ENCODE data around the gene SPOCK2. TPM values are rescaled to one million over a fixed set of nuclear protein-coding genes. Genes with fewer than 3 reads are reported as not detected.

SPOCK2 gene
- total and polyA plus RNA-seq, 2 donors (not counting 3 experiments of a cell fraction or from before 2014, with no cell fraction given): 0.40 to 1.1 TPM

GRCh38 chr10:72041491-72041890 is 46.9 kb downstream of the SPOCK2 start:
- no TSS peak for BruUV-seq (replicated peaks)
- intact Hi-C loops (cut with micrococcal nuclease): no loop called here

GRCh38 chr10:72039377-72039776 is 49.0 kb downstream of the SPOCK2 start:
- Histone ChIP-seq H3K4me1 (ENCODE audit: control insufficient read depth, extremely low read depth, insufficient read depth, low read length) (no peaks in the 10 kb centered on the region), H3K4me3 (replicated peaks in 1 of 3; ENCODE audit: insufficient read depth in 1 of 3, low read depth in 1 of 3, low read length in 3 of 3) (no peak overlapping the region), H2AFZ (ENCODE audit: low read depth, low read length) (no peak overlapping the region), H3K9me1 (replicated peaks; ENCODE audit: control insufficient read depth, extremely low read depth, insufficient read depth, low read length) (no peaks in the 10 kb centered on the region), H3K4me2 (ENCODE audit: insufficient read depth, low read length) (no peak overlapping the region), H3K9me3 (replicated peaks; ENCODE audit: control insufficient read depth, insufficient read depth, low read length) (no peaks in the 10 kb centered on the region), H4K20me1 (replicated peaks; ENCODE audit: control insufficient read depth, extremely low read depth, insufficient read depth, low read length) (no peaks in the 10 kb centered on the region), H3K9ac (replicated peaks; ENCODE audit: extremely low read depth, insufficient read depth, low read length) (no peak overlapping the region), H3K36me3 (ENCODE audit: control insufficient read depth in 2 of 2, extremely low read depth in 1 of 2, insufficient read depth in 2 of 2, low read length in 2 of 2) (no peaks in the 10 kb centered on the region), H3K79me2 (ENCODE audit: control insufficient read depth, insufficient read depth, low read length) (no peaks in the 10 kb centered on the region), H3K27me3 (ENCODE audit: control insufficient read depth in 2 of 2, insufficient read depth in 2 of 2, low read length in 2 of 2) (no peaks in the 10 kb centered on the region), H3K27ac (ENCODE audit: insufficient read depth, low read depth, low read length) (no peak overlapping the region)
- intact Hi-C loops (cut with micrococcal nuclease) (no loop called here), dilution Hi-C loops (cut with MboI; ENCODE audit: extremely low pct_ligation_motif_present, low sequenced_read_pairs) (no loop called here)
- TF ChIP-seq, protein P1, sequence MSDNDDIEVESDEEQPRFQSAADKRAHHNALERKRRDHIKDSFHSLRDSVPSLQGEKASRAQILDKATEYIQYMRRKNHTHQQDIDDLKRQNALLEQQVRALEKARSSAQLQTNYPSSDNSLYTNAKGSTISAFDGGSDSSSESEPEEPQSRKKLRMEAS (IDR thresholded peaks at IDR 0.05; ENCODE audit: insufficient read depth, insufficient read length): no peak
- no peak for TF ChIP-seq MYC (IDR thresholded peaks at IDR 0.05; ENCODE audit: low read depth, low read length)
- no peak for TF ChIP-seq FOS (IDR thresholded peaks at IDR 0.05; ENCODE audit: borderline replicate concordance, insufficient read depth, low read length)
- TF ChIP-seq EZH2 (IDR thresholded peaks at IDR 0.05; ENCODE audit: borderline replicate concordance, low read depth, low read length, severe bottlenecking): no peak
- DNase-seq (ENCODE audit: low read depth, low spot score): no peak
- POLR2A ChIA-PET: no interaction called here
- no TSS peak for BruUV-seq (replicated peaks)
- CTCF ChIA-PET: interaction anchor here (1.9 to 4.0 kb wide), 2 partner anchors 9 to 143 kb away, joined by 11 to 36 read pairs; no protein-coding TSS in a partner anchor
- no peak for FAIRE-seq

More at GRCh38 chr10:72041491-72041890, 46.9 kb downstream of the SPOCK2 start:
- TF ChIP-seq MYC (IDR thresholded peaks at IDR 0.05; ENCODE audit: low read depth, low read length): no peak
- TF ChIP-seq, protein P1 (IDR thresholded peaks at IDR 0.05; ENCODE audit: insufficient read depth, insufficient read length): no peak
- no peak overlapping the region for H3K27ac ChIP-seq (ENCODE audit: insufficient read depth, low read depth, low read length)
- H3K27me3 ChIP-seq (ENCODE audit: control insufficient read depth in 2 of 2, insufficient read depth in 2 of 2, low read length in 2 of 2): no peaks in the 10 kb centered on the region
- no peak overlapping the region for H3K4me3 ChIP-seq (replicated peaks in 1 of 3; ENCODE audit: insufficient read depth in 1 of 3, low read depth in 1 of 3, low read length in 3 of 3)
- no peaks in the 10 kb centered on the region for H3K9me1 ChIP-seq (replicated peaks; ENCODE audit: control insufficient read depth, extremely low read depth, insufficient read depth, low read length)
- POLR2A ChIA-PET: no interaction called here
- no peak overlapping the region for H2AFZ ChIP-seq (ENCODE audit: low read depth, low read length)
- no peak overlapping the region for H3K4me2 ChIP-seq (ENCODE audit: insufficient read depth, low read length)
- no peak overlapping the region for H3K9ac ChIP-seq (replicated peaks; ENCODE audit: extremely low read depth, insufficient read depth, low read length)
- dilution Hi-C loops (cut with MboI; ENCODE audit: extremely low pct_ligation_motif_present, low sequenced_read_pairs): no loop called here
- no peaks in the 10 kb centered on the region for H3K36me3 ChIP-seq (ENCODE audit: control insufficient read depth in 2 of 2, extremely low read depth in 1 of 2, insufficient read depth in 2 of 2, low read length in 2 of 2)
- H3K79me2 ChIP-seq (ENCODE audit: control insufficient read depth, insufficient read depth, low read length): no peaks in the 10 kb centered on the region
- H4K20me1 ChIP-seq (replicated peaks; ENCODE audit: control insufficient read depth, extremely low read depth, insufficient read depth, low read length): no peaks in the 10 kb centered on the region
- DNase-seq (ENCODE audit: low read depth, low spot score) (no peak), FAIRE-seq (no peak)
- H3K9me3 ChIP-seq (replicated peaks; ENCODE audit: control insufficient read depth, insufficient read depth, low read length): no peaks in the 10 kb centered on the region
- no peaks in the 10 kb centered on the region for H3K4me1 ChIP-seq (ENCODE audit: control insufficient read depth, extremely low read depth, insufficient read depth, low read length)
- CTCF ChIA-PET: interaction anchor here (1.0 kb wide), 1 partner anchor 145 kb away, joined by 5 read pairs; no protein-coding TSS in a partner anchor
